Measurements from ENCODE around the gene TTC23. TPM values are rescaled to one million over a fixed set of nuclear protein-coding genes. Genes with fewer than 3 reads are reported as not detected.

The TTC23 gene
- total RNA-seq, 2 experiments from 2014 or later: 2.8 to 7.6 TPM

DNA sequence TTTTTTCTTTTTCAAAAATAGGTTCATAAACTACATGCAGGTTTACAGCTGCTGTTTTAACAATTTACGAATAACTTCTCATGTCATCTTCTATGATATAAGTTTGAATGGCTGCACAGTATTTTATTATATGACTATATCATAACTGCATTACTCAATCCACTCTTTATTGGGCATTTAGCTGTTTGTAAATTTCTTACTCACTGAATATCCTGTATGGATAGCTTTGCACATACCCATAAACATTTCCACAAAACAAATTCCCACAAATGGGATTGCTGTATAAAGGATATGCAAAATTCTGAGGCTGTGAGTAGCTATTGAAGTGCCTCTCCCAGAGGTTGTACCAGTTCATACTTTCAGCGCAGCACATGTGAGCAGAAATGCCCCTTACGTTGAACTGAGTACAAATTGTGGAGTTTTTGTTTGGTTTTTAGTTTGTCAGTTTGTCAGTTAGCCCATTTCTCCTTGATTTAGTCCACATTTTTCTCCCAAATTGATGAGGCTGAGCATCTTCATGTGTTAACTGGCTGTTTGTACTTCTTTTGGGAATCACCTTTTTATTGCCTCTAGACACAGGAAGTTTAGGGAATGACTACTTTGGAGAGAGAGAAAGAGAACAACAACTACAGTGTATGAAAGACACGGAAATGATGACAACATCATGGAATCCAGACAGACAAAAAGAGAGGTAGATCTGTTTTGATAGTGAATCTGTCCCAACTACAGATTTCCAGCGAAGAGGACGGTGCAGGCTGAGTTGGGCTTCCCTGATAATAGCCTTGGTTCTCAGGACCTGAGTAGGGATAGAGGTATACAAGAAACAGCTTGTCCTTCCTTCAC is 24.8 kb downstream of the TTC23 start:
- POLR2A ChIA-PET: interaction anchor here (0.6 to 0.7 kb wide), 2 partner anchors 796 to 1455 kb away, joined by 3 read pairs; no protein-coding TSS in a partner anchor
- CTCF ChIA-PET (ENCODE audit: unreplicated experiment): no interaction called here
- intact Hi-C loops (cut with micrococcal nuclease; ENCODE audit: unreplicated experiment): no loop called here

GRCh38 chr15:99213187-99213811 is 36.1 kb downstream of the TTC23 start:
- H2AFZ ChIP-seq (ENCODE audit: low read length): no peak overlapping the region
- no TSS peak for BruUV-seq (replicated peaks)
- no peak overlapping the region for H3K4me3 ChIP-seq (ENCODE audit: low read depth, low read length, poor library complexity, severe bottlenecking)
- H3K9me2 ChIP-seq (ENCODE audit: insufficient read depth, low read length): no peaks in the 10 kb centered on the region
- no peaks in the 10 kb centered on the region for H4K20me1 ChIP-seq (ENCODE audit: insufficient read depth, low read length)
- H3K27ac ChIP-seq (ENCODE audit: low read depth, low read length, poor library complexity, severe bottlenecking): no peak overlapping the region
- H3K4me1 ChIP-seq (ENCODE audit: insufficient read depth, low read length, poor library complexity, severe bottlenecking): no peaks in the 10 kb centered on the region
- no peaks in the 10 kb centered on the region for H3K36me3 ChIP-seq (ENCODE audit: insufficient read depth, low read length)
- no peak for TF ChIP-seq EZH2phosphoT487 (IDR thresholded peaks at IDR 0.05; ENCODE audit: borderline replicate concordance, low read depth, low read length)
- TF ChIP-seq, protein P1, sequence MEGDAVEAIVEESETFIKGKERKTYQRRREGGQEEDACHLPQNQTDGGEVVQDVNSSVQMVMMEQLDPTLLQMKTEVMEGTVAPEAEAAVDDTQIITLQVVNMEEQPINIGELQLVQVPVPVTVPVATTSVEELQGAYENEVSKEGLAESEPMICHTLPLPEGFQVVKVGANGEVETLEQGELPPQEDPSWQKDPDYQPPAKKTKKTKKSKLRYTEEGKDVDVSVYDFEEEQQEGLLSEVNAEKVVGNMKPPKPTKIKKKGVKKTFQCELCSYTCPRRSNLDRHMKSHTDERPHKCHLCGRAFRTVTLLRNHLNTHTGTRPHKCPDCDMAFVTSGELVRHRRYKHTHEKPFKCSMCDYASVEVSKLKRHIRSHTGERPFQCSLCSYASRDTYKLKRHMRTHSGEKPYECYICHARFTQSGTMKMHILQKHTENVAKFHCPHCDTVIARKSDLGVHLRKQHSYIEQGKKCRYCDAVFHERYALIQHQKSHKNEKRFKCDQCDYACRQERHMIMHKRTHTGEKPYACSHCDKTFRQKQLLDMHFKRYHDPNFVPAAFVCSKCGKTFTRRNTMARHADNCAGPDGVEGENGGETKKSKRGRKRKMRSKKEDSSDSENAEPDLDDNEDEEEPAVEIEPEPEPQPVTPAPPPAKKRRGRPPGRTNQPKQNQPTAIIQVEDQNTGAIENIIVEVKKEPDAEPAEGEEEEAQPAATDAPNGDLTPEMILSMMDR (conservative IDR thresholded peaks at IDR 0.05; ENCODE audit: low read length): peak; percentile 93
- H3K79me2 ChIP-seq (ENCODE audit: insufficient read depth, low read depth, low read length): no peaks in the 10 kb centered on the region
- ChIA-PET CTCF (ENCODE audit: unreplicated experiment) (no interaction called here), POLR2A (interaction anchor here (0.6 kb wide), 2 partner anchors 258 to 569 kb away, joined by 3 to 5 read pairs; no protein-coding TSS in a partner anchor)
- peak; percentile 58 for DNase-seq (ENCODE audit: low spot score)
- intact Hi-C loops (cut with micrococcal nuclease; ENCODE audit: unreplicated experiment): loop anchor here (1.0 to 5.0 kb wide), 4 partner anchors 111 to 771 kb away; no protein-coding TSS in a partner anchor
- H3K4me2 ChIP-seq (ENCODE audit: low read length): no peak overlapping the region
- H3K9me3 ChIP-seq (ENCODE audit: low read length): no peaks in the 10 kb centered on the region

More for the DNA sequence above, 24.8 kb downstream of the TTC23 start:
- Histone ChIP-seq H4K20me1 (ENCODE audit: insufficient read depth, low read length) (no peaks in the 10 kb centered on the region), H3K27ac (ENCODE audit: low read depth, low read length, poor library complexity, severe bottlenecking) (no peak overlapping the region), H2AFZ (ENCODE audit: low read length) (no peak overlapping the region), H3K4me3 (ENCODE audit: low read depth, low read length, poor library complexity, severe bottlenecking) (no peak overlapping the region), H3K9me3 (ENCODE audit: low read length) (no peaks in the 10 kb centered on the region), H3K36me3 (ENCODE audit: insufficient read depth, low read length) (no peaks in the 10 kb centered on the region), H3K9me2 (ENCODE audit: insufficient read depth, low read length) (no peaks in the 10 kb centered on the region), H3K4me2 (ENCODE audit: low read length) (no peak overlapping the region), H3K4me1 (ENCODE audit: insufficient read depth, low read length, poor library complexity, severe bottlenecking) (no peaks in the 10 kb centered on the region), H3K79me2 (ENCODE audit: insufficient read depth, low read depth, low read length) (no peaks in the 10 kb centered on the region)
- DNase-seq (ENCODE audit: low spot score): no peak
- BruUV-seq (replicated peaks): no TSS peak
- TF ChIP-seq, protein P1 (conservative IDR thresholded peaks at IDR 0.05; ENCODE audit: low read length): no peak
- TF ChIP-seq EZH2phosphoT487 (IDR thresholded peaks at IDR 0.05; ENCODE audit: borderline replicate concordance, low read depth, low read length): no peak
